Vagina (tissue), 2 donors: ENCODE results near the gene OTOS. TPM values are rescaled to one million over a fixed set of nuclear protein-coding genes. Genes with fewer than 3 reads are reported as not detected.

Experiments
- DNase-seq, 2 donors: peaks; one replicate each; pipeline ENCODE4 v3.0.0-alpha.2; 2017; ENCODE audit errors: extremely low spot score in 2 of 2
- H3K27ac ChIP-seq: fragments of 200-600 bp; sonication (generic); one replicate; pipeline ENCODE4 v1.5.1; 2019
- H3K27me3 ChIP-seq: fragments of 200-600 bp; sonication (generic); one replicate; pipeline ENCODE4 v1.5.1; 2019
- H3K36me3 ChIP-seq, 2 donors: fragments of 200-600 bp; sonication (generic); one replicate each; pipeline ENCODE4 v1.5.1; 2017 to 2019
- H3K4me1 ChIP-seq: fragments of 200-600 bp; sonication (generic); one replicate; pipeline ENCODE4 v1.5.1; 2019
- H3K4me3 ChIP-seq, 2 donors: fragments of 200-600 bp; sonication (generic); 1 replicate in 1 of 2; 2 replicates in 1 of 2; pipeline ENCODE4 v1.5.1; 2016 to 2019
- H3K9me3 ChIP-seq: fragments of 200-600 bp; sonication (generic); one replicate; pipeline ENCODE4 v1.5.1; 2019
- POLR2A ChIP-seq, 2 donors: fragments of 450-650 bp; IDR thresholded peaks; one replicate each; pipeline ENCODE4 v1.6.1; 2017; ENCODE audit warnings: antibody characterized with exemption in 2 of 2, mild to moderate bottlenecking in 2 of 2, moderate library complexity in 2 of 2
- POLR2AphosphoS5 ChIP-seq, 2 donors: sonication (generic); formaldehyde crosslinking; IDR thresholded peaks; one replicate each; pipeline ENCODE4 v1.9.0; 2017; ENCODE audit warnings: antibody characterized with exemption in 2 of 2, mild to moderate bottlenecking in 2 of 2, low read depth in 1 of 2; ENCODE audit not compliant: insufficient read depth in 1 of 2
- intact Hi-C: fragments of 100-400 bp; cut with DNase I; formaldehyde crosslinking; loops from one replicate; pipeline ENCODE4 v1.15.1; 2023
- total RNA-seq: library from RNA; depleted of rRNA; stranded (reverse); fragments of >200 nt; gene quantifications from one replicate; pipeline ENCODE4 v1.2.3, GENCODE V29; 2016
- TF ChIP-seq, protein P1 (sequence below), 3 experiments: fragments of 450-650 bp in 2 of 3; fragments of 200-600 bp in 1 of 3; sonication (generic) in 1 of 3; IDR thresholded peaks; one replicate each; pipeline ENCODE4 v1.5.1; 2017 to 2019; ENCODE audit warnings: antibody characterized with exemption in 3 of 3, mild to moderate bottlenecking in 2 of 3, moderate library complexity in 2 of 3

Gene OTOS
- total RNA-seq, 1 donor from 2014 or later = not detected

DNA sequence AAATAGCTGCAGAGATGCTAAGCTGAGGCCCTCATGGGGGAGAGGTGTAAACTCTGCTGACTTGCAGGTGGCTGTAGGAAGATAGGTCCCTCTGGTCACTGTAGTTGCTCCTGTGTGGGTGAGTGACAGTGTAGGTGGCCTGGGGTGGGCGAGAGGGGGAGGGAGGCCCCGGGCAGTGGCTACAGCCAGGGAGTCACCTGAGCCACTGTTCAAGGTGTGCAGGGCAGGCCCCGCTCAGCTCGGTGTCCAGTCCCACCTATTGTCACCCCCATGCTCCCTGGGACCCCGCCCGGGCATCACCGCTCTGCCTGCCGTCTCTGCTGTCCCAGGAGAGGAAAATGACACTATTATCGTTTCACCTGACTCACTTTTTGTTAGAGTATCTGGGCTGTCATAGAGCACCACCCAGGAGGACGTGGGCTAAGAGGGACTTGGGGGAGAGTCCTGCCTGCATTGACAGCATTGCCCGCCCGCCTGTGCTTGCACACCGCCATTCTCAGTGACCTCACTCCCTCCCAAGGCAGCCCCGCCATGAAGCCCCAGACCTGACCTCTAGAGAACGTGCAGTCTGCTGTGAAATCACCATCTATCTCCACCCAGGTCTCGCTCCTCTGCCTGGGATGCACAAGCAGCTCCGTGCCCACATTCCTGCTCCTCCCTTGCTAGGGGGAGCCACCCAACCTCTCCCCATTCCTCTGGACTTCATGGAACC is 33.5 kb downstream of the OTOS start:
- no peaks in the 10 kb centered on the region for H3K9me3 ChIP-seq
- no peaks in the 10 kb centered on the region for H3K36me3 ChIP-seq
- no peak for DNase-seq
- intact Hi-C loops = no loop called here
- no peaks in the 10 kb centered on the region for H3K4me1 ChIP-seq
- H3K27ac ChIP-seq = no peak overlapping the region
- no peak overlapping the region for H3K4me3 ChIP-seq
- H3K27me3 ChIP-seq = no peaks in the 10 kb centered on the region
- TF ChIP-seq POLR2A (IDR thresholded peaks at IDR 0.05) (no peak), POLR2AphosphoS5 (IDR thresholded peaks at IDR 0.05; ENCODE audit: insufficient read depth in 1 of 2, low read depth in 1 of 2) (no peak)
- TF ChIP-seq, protein P1, sequence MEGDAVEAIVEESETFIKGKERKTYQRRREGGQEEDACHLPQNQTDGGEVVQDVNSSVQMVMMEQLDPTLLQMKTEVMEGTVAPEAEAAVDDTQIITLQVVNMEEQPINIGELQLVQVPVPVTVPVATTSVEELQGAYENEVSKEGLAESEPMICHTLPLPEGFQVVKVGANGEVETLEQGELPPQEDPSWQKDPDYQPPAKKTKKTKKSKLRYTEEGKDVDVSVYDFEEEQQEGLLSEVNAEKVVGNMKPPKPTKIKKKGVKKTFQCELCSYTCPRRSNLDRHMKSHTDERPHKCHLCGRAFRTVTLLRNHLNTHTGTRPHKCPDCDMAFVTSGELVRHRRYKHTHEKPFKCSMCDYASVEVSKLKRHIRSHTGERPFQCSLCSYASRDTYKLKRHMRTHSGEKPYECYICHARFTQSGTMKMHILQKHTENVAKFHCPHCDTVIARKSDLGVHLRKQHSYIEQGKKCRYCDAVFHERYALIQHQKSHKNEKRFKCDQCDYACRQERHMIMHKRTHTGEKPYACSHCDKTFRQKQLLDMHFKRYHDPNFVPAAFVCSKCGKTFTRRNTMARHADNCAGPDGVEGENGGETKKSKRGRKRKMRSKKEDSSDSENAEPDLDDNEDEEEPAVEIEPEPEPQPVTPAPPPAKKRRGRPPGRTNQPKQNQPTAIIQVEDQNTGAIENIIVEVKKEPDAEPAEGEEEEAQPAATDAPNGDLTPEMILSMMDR (IDR thresholded peaks at IDR 0.05) = no peak

DNA sequence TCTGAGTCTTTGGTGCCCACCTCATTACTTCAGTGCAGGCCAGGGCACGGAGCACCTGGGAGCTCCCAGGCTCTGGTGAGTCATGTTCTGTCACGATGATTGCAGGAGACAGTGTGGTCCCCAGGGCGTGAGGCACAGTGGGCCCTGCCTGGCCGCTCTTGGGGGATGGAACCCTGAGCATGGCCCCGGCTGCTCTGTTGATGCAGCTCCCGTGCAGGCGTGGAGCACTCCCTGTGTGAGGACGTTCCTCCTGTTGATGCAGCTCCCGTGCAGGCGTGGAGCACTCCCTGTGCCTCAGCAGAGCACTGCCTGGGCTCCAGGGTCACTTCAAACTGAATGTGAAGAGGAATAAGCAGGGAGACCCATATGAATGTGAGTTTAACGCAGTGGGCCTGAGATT is 34.5 kb downstream of the OTOS start:
- Histone ChIP-seq H3K36me3 (no peaks in the 10 kb centered on the region), H3K27me3 (no peaks in the 10 kb centered on the region), H3K4me1 (no peaks in the 10 kb centered on the region), H3K9me3 (no peaks in the 10 kb centered on the region), H3K4me3 (no peak overlapping the region), H3K27ac (no peak overlapping the region)
- intact Hi-C loops = no loop called here
- DNase-seq = no peak
- TF ChIP-seq POLR2AphosphoS5 (IDR thresholded peaks at IDR 0.05; ENCODE audit: insufficient read depth in 1 of 2, low read depth in 1 of 2) (no peak), POLR2A (IDR thresholded peaks at IDR 0.05) (no peak)
- TF ChIP-seq, protein P1 (IDR thresholded peaks at IDR 0.05) = no peak

- no peaks in the 10 kb centered on the region for H3K9me3 ChIP-seq
- no peak overlapping the region for H3K4me3 ChIP-seq
- TF ChIP-seq, protein P1 (IDR thresholded peaks at IDR 0.05) = no peak
- TF ChIP-seq POLR2A (IDR thresholded peaks at IDR 0.05) = no peak
- TF ChIP-seq POLR2AphosphoS5 (IDR thresholded peaks at IDR 0.05; ENCODE audit: insufficient read depth in 1 of 2, low read depth in 1 of 2) = no peak
- H3K4me1 ChIP-seq = no peaks in the 10 kb centered on the region
- no peak overlapping the region for H3K27ac ChIP-seq
- DNase-seq = no peak
- H3K27me3 ChIP-seq = no peaks in the 10 kb centered on the region
- no peaks in the 10 kb centered on the region for H3K36me3 ChIP-seq
- intact Hi-C loops = no loop called here
Observed at GRCh38 chr2:240103136-240103535, 37.3 kb downstream of the OTOS start.

DNA sequence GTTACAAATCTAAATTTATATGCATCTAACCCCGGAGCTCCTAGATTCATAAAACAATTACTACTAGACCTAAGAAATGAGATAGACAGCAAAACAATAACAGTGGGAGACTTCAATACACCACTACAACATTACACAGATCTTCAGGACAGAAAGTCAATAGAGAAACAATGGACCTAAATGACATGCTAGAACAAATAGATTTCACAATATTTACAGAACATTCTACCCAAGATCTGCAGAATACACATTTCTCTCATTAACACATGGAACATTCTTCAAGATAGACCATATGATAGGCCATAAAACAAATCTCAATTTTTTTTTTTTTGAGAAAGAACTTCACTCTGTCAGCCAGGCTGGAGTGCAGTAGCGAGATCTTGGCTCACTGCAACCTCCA is 42.1 kb downstream of the OTOS start:
- Histone ChIP-seq H3K4me3 (no peak overlapping the region), H3K27me3 (peaks cover 4% of the 10 kb centered on the region), H3K4me1 (no peaks in the 10 kb centered on the region), H3K36me3 (no peaks in the 10 kb centered on the region), H3K27ac (no peak overlapping the region), H3K9me3 (no peaks in the 10 kb centered on the region)
- TF ChIP-seq POLR2A (IDR thresholded peaks at IDR 0.05) (no peak), POLR2AphosphoS5 (IDR thresholded peaks at IDR 0.05; ENCODE audit: insufficient read depth in 1 of 2, low read depth in 1 of 2) (no peak)
- TF ChIP-seq, protein P1 (IDR thresholded peaks at IDR 0.05) = no peak
- no peak for DNase-seq
- intact Hi-C loops = no loop called here
